Peyer's patch (tissue), 4 donors: ENCODE data around the gene TNFRSF19.

ENCODE experiments used
- CTCF ChIP-seq, 6 experiments: fragments of 450-650 bp in 4 of 6; fragments of 200-600 bp in 2 of 6; sonication (generic) in 1 of 6; IDR thresholded peaks; one replicate each; pipeline ENCODE4 v1.5.1; 2017 to 2019; ENCODE audit warnings: antibody characterized with exemption in 6 of 6, mild to moderate bottlenecking in 3 of 6, moderate library complexity in 1 of 6
- POLR2A ChIP-seq, 2 donors: fragments of 450-650 bp; IDR thresholded peaks; one replicate each; pipeline ENCODE4 v1.5.1; 2017; ENCODE audit warnings: antibody characterized with exemption in 2 of 2, mild to moderate bottlenecking in 2 of 2, moderate library complexity in 2 of 2

GRCh38 chr13:23592596-23592995, 22.4 kb downstream of the TNFRSF19 start:
- no peak for TF ChIP-seq CTCF (IDR thresholded peaks at IDR 0.05)
- TF ChIP-seq POLR2A (IDR thresholded peaks at IDR 0.05) = no peak
